LoVo (cell line): ENCODE results near the gene PARP11.
A peak's percentile ranks its signal among the peaks of the same experiment; 100 is the strongest.

ENCODE experiments used
- DNase-seq: peaks from one replicate; pipeline ENCODE4 v3.0.0-alpha.2; 2016; ENCODE audit warnings: low spot score

PARP11 gene, protein sequence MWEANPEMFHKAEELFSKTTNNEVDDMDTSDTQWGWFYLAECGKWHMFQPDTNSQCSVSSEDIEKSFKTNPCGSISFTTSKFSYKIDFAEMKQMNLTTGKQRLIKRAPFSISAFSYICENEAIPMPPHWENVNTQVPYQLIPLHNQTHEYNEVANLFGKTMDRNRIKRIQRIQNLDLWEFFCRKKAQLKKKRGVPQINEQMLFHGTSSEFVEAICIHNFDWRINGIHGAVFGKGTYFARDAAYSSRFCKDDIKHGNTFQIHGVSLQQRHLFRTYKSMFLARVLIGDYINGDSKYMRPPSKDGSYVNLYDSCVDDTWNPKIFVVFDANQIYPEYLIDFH

GRCh38 chr12:3872800-3873636 lies at the start of gene PARP11:
Gene PARP11 (minus strand): TSS chr12:3873399. CDS start chr12:3873229, 170 bp downstream.
- DNase-seq, result peak; percentile 99

DNA sequence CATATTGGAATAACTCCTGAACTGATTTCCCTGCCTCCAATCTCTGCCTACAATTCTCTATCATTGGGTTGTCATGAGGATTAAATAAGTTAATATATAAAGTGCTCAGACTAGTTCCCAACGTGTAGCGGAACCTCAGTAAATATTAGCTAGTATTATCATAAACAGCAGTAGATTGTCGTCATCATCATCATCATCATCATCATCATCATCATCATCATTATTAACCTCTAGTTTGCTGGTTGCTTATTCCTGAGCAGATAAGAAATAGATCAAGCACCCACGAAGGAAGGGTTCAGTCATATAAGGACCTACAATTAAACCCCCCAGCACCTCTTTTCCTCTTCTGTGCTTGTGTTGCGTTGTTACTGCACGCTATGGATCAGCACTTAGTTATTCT lies 48.8 kb upstream of the PARP11 start:
- no peak for DNase-seq

DNA sequence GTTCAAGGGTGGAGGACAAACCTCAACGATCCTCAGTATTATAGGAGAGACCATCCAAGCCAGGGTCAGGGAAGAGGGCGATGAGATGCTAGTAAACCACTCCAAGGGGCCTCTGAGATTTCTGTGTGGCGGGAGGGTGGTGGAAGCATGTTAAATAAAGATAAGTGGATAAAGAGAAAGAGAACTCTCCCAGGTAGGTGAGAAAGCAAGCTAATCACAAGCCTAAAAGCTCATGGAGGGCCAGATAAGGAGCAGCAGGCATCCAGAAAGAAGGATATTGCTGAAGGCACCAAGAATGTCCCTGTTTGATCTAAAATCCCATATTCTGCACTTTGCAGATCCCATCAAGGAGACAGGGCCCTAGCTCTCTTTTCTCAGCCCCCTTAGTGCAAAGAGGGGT lies 48.3 kb upstream of the PARP11 start:
- no peak for DNase-seq

DNA sequence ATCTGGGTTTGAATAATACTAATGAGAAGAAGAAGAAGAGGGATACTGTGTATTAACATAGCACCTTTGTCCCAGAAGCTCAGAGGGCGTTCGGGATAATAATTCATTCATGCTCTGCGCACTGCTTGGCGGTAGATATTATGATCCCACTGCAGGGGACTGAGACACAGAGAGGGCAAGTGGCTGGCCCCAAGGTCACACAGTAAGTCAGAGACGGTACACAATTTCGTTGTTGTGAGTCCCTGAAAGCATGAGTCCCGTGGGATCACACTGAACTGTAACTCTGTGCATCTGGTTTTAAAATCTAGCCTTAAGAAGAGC lies 47.9 kb upstream of the PARP11 start:
- no peak for DNase-seq

- no peak for DNase-seq
These were observed 47.4 kb upstream of the PARP11 start for GRCh38 chr12:3920351-3921150.

GRCh38 chr12:3913278-3913677 lies 40.1 kb upstream of the PARP11 start:
- no peak for DNase-seq

DNA sequence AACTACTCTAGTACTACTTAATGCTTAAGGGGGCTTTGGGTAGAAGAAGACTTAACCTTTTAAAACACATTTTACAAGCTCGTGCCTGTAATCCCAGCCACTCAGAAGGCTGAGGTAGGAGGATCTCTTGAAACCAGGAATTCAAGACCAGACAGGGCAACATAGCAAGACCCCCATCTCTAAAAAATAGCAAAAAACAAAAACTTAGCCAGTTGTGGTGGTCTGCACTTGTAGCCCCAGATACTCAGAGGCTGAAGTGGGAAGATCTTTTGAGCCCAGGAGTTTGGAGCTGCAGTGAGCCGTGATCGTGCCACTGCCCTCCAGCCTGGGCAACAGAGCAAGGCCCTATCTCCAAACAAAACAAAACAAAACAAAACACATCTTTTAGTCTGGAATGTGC lies 39.7 kb upstream of the PARP11 start:
- DNase-seq, result no peak

GRCh38 chr12:3911409-3911808 lies 38.2 kb upstream of the PARP11 start:
- DNase-seq, result no peak

GRCh38 chr12:3905664-3906063 lies 32.5 kb upstream of the PARP11 start:
- DNase-seq, result no peak

DNA sequence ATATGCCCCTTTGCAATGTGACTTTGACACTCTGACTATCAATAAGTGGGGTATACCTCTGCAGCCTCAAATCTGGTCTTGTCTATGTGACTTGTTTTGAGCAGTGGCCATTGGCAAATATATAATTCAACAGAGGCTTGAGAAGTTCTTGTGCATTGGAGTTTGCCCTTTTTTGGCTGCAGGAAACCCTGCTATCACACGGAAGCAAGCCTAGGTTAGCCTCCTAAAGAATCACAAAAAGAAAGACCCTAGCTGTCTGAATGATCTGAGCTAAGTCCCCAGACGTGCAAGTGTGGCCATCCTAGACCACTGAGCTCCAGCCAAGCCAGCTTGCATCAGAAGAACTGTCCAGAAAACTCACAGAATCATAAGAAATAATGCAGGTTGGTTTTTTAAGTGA lies 31.8 kb upstream of the PARP11 start:
- DNase-seq, result no peak

DNA sequence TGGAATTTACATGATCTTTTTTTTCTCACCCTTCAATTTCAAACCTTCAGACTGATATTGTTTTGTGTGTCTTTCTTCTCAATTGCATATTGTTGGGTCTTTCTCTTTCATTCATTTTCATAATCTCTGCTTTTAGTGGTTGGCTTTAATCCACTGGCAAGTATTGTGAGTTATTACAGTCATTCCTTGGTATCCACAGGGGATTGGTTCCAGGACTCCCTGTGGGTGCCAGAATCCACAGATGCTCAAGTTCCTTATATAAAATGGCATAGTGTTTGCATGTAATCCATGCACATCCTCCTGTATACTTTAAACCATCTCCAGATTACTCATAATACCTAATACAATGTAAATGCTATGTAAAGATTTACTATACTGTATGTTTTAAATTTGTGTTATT lies 29.7 kb upstream of the PARP11 start:
- no peak for DNase-seq

- DNase-seq, result no peak
These were observed 27.9 kb upstream of the PARP11 start for GRCh38 chr12:3901116-3901515.

GRCh38 chr12:3898756-3899155 lies 25.6 kb upstream of the PARP11 start:
- DNase-seq, result no peak

GRCh38 chr12:3897371-3897971 lies 24.3 kb upstream of the PARP11 start:
- DNase-seq, result no peak

DNA sequence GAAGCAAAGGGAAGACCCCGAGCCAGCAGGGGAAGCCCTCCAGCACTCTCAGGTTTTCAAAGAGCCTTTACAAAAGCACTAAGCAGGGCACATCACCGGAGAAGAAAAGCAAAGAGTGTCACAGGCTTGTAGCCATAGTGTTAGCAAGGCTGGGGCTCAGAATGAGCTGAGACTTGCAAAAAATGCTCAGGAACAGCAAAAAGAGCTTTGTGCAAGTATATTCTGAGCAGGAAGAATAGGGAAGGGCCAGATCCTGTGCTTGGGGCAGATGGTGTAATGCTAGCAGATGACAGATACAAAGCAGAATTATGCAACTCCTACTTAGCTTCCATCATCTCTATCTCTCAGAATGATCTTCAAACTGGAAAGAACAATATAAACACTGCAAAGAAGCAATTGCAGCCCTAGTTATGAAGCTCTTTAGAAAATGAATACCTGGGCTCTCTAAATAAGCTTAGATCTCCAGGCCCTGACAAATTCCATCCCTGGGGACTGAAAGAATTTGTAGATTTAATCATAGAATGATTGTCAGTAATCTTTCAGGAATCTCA lies 23.7 kb upstream of the PARP11 start:
- DNase-seq, result no peak

GRCh38 chr12:3896356-3896755 lies 23.2 kb upstream of the PARP11 start:
- DNase-seq, result no peak

- DNase-seq, result no peak
These were observed 19.4 kb upstream of the PARP11 start for GRCh38 chr12:3892631-3893030.

DNA sequence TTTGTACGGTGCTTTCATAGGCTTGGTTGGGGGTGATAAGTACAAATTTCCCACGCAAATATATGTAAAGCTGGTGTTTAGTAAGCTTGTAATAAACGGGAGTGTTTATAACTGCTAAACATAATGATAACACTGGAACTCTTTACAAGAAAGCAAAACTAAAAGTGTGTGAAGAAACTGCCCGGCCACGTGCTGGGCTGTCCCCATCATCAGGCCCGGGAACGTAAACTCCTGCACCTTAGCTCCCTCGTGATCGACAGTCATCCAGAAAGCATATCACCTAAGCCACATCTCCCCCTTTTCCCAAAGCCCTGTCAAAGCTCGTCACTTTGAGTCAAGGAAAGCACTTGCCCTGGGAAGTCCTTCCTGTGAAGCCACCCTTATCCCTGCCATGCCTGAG lies 18.0 kb upstream of the PARP11 start:
- DNase-seq, result no peak

DNA sequence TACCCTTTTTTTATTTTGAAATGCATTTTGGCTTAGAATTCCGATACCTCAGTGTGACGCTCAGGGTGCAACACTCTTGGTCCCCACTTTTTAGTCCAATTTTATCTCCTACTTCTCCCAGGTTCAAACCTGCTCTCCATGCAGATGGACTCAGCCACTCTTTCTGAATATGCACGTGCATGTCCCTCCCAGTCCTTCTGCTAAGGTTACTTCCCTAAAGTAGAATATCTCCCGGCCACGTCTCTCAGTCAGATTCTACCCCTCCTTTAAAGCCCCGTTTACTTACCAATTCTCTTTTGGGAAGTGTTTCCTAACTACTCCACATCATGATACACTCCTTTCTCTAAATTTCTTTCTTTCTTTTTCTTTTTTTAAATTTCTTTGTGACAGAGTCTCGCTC lies 15.5 kb upstream of the PARP11 start:
- no peak for DNase-seq

- DNase-seq, result peak; percentile 53
These were observed 12.3 kb upstream of the PARP11 start for GRCh38 chr12:3885277-3886094.

DNA sequence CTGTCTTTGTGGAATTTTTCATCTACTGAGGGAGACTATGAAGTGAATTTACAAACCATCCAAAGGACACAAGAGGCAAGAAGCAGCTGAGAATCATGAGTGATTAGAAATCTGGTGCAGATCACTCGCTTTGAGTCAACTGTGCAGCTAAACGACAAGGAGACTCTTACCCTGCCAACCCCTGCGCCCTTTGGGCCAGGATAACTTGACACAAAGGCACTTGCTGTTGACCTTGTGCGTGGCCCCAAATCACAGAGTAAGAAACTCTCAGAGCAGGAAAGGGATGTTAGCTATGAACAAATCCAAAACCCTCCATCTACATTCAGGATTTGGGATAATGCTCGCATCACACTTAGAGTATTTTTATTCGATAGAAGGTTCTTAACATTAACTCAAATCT lies 11.5 kb upstream of the PARP11 start:
- no peak for DNase-seq
